OCI-LY3 (cell line): ENCODE results near the gene CPZ.

Experiments
- H2AFZ ChIP-seq: fragments of 200-600, 300-600 bp; shearing (Covaris generic); 2 replicates; pipeline ENCODE4 v1.6.0; 2014; ENCODE audit warnings: antibody characterized with exemption, low read depth, low read length
- H3K27ac ChIP-seq: fragments of 200-600, 300-600 bp; sonication (generic); 2 replicates; pipeline ENCODE4 v1.5.1; 2014; ENCODE audit warnings: mild to moderate bottlenecking, low read length, moderate library complexity, mixed read lengths
- H3K27me3 ChIP-seq: fragments of 200-600, 300-600 bp; sonication (generic); 2 replicates; pipeline ENCODE4 v1.6.1; 2014; ENCODE audit warnings: low read depth, low read length, mixed read lengths
- H3K36me3 ChIP-seq: fragments of 200-600, 300-600 bp; sonication (generic); replicated peaks from 2 replicates; pipeline ENCODE3; 2014; ENCODE audit warnings: low read depth, low read length, mixed read lengths
- H3K4me1 ChIP-seq: fragments of 300-600, 200-600 bp; sonication (generic); 2 replicates; pipeline ENCODE4 v1.6.1; 2014; ENCODE audit warnings: low read length, mixed read lengths
- H3K4me2 ChIP-seq: fragments of 200-600, 300-600 bp; sonication (generic); 2 replicates; pipeline ENCODE4 v1.6.1; 2014; ENCODE audit warnings: low read length, mixed read lengths
- H3K4me3 ChIP-seq: fragments of 300-600, 200-600 bp; sonication (generic); 2 replicates; pipeline ENCODE4 v1.5.1; 2014; ENCODE audit warnings: antibody characterized with exemption, mild to moderate bottlenecking, low read length, moderate library complexity
- H3K79me2 ChIP-seq: fragments of 300-600, 200-600 bp; shearing (Covaris generic); 2 replicates; pipeline ENCODE4 v1.6.1; 2014; ENCODE audit warnings: mild to moderate bottlenecking, low read length, mixed read lengths
- H3K9ac ChIP-seq: fragments of 300-600, 200-600 bp; shearing (Covaris generic); 2 replicates; pipeline ENCODE4 v1.6.0; 2014; ENCODE audit warnings: mild to moderate bottlenecking, low read length, moderate library complexity
- H3K9me3 ChIP-seq: fragments of 200-600, 300-600 bp; shearing (Covaris generic); 2 replicates; pipeline ENCODE4 v1.6.1; 2014; ENCODE audit warnings: low read length, mixed read lengths; ENCODE audit not compliant: insufficient read depth
- H4K20me1 ChIP-seq: fragments of 200-600, 300-600 bp; sonication (generic); 2 replicates; pipeline ENCODE4 v1.6.1; 2016; ENCODE audit warnings: low read length, mixed read lengths; ENCODE audit not compliant: insufficient read depth
- CTCF ChIP-seq: fragments of 200-600, 300-600 bp; sonication (generic); IDR thresholded peaks from 2 replicates; pipeline ENCODE4 v1.5.1; 2014; ENCODE audit warnings: antibody characterized with exemption, low read length, low read depth
- EZH2phosphoT487 ChIP-seq: fragments of 200-600 bp; shearing (Covaris generic); IDR thresholded peaks from 2 replicates; pipeline ENCODE4 v1.6.1; 2018; ENCODE audit warnings: antibody characterized with exemption, mixed run types, low read depth

CPZ gene

GRCh38 chr4:8598391-8599090 is 6.0 kb downstream of the CPZ start:
- Histone ChIP-seq H3K27ac (no peak overlapping the region), H2AFZ (no peak overlapping the region), H3K9ac (no peak overlapping the region), H3K4me2 (no peak overlapping the region), H3K4me1 (no peaks in the 10 kb centered on the region), H3K36me3 (no peaks in the 10 kb centered on the region), H4K20me1 (no peaks in the 10 kb centered on the region), H3K27me3 (no peaks in the 10 kb centered on the region), H3K9me3 (no peaks in the 10 kb centered on the region), H3K79me2 (no peaks in the 10 kb centered on the region), H3K4me3 (no peak overlapping the region)
- TF ChIP-seq EZH2phosphoT487 (no peak), CTCF (no peak)

- no peak overlapping the region for H3K4me3 ChIP-seq
- no peaks in the 10 kb centered on the region for H3K4me1 ChIP-seq
- no peak overlapping the region for H3K27ac ChIP-seq
- TF ChIP-seq CTCF, result no peak
- no peak for TF ChIP-seq EZH2phosphoT487
- H3K4me2 ChIP-seq, result no peak overlapping the region
- H3K9me3 ChIP-seq, result no peaks in the 10 kb centered on the region
- no peaks in the 10 kb centered on the region for H3K79me2 ChIP-seq
- H3K27me3 ChIP-seq, result no peaks in the 10 kb centered on the region
- no peaks in the 10 kb centered on the region for H4K20me1 ChIP-seq
- H3K9ac ChIP-seq, result no peak overlapping the region
- H3K36me3 ChIP-seq, result no peaks in the 10 kb centered on the region
- H2AFZ ChIP-seq, result no peak overlapping the region
These were observed 6.5 kb downstream of the CPZ start for GRCh38 chr4:8599091-8599460.

GRCh38 chr4:8599657-8600056 is 7.1 kb downstream of the CPZ start:
- Histone ChIP-seq H2AFZ (no peak overlapping the region), H3K4me1 (no peaks in the 10 kb centered on the region), H3K27me3 (no peaks in the 10 kb centered on the region), H3K27ac (no peak overlapping the region), H3K79me2 (no peaks in the 10 kb centered on the region), H3K36me3 (no peaks in the 10 kb centered on the region), H3K9ac (no peak overlapping the region), H3K9me3 (no peaks in the 10 kb centered on the region), H3K4me2 (no peak overlapping the region), H4K20me1 (no peaks in the 10 kb centered on the region), H3K4me3 (no peak overlapping the region)
- TF ChIP-seq CTCF (no peak), EZH2phosphoT487 (no peak)

DNA sequence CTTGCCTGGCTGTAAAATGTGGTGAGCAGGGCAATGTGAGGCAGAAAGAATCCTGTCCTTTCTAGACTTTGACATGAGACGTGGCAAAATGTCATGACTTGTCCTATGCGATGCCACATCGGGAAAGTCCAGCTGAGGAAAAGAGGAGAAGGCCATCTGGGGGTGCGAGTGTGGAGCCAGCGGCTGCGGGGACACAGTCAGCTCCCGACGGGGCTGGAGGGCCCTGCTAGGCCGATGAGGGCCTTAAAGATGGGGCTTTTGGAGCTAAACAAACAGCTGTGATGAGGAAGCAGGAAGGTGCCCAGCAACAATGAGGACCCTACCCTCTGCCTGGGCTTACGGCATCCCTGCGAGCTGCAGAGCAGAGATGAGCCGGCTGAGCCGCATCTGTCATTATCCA is 7.7 kb downstream of the CPZ start:
- TF ChIP-seq EZH2phosphoT487, result no peak
- no peak for TF ChIP-seq CTCF
- no peaks in the 10 kb centered on the region for H4K20me1 ChIP-seq
- H3K27me3 ChIP-seq, result no peaks in the 10 kb centered on the region
- H3K27ac ChIP-seq, result no peak overlapping the region
- no peak overlapping the region for H3K4me3 ChIP-seq
- no peaks in the 10 kb centered on the region for H3K9me3 ChIP-seq
- H3K4me1 ChIP-seq, result no peaks in the 10 kb centered on the region
- no peak overlapping the region for H3K4me2 ChIP-seq
- H3K79me2 ChIP-seq, result no peaks in the 10 kb centered on the region
- no peak overlapping the region for H3K9ac ChIP-seq
- H2AFZ ChIP-seq, result no peak overlapping the region
- H3K36me3 ChIP-seq, result no peaks in the 10 kb centered on the region
